Astrocyte (in vitro differentiated cells and primary cell): ENCODE results near the gene MORN1. TPM values are rescaled to one million over a fixed set of nuclear protein-coding genes. Genes with fewer than 3 reads are reported as not detected.

Experiments
- DNase-seq: peaks from one replicate; pipeline ENCODE4 v3.0.0-alpha.2; 2010; ENCODE audit warnings: low read depth
- FAIRE-seq: peaks from 2 replicates; lab custom pipeline; 2011; peaks lifted over from hg19 to GRCh38; lab: Jason Lieb, UNC
- H2AFZ ChIP-seq: 2 replicates; pipeline ENCODE4 v1.6.0; 2012; ENCODE audit warnings: low read depth, low read length, inconsistent platforms
- H3K27ac ChIP-seq: 2 replicates; pipeline ENCODE4 v1.5.1; 2011; ENCODE audit warnings: low read depth, low read length, inconsistent platforms
- H3K27me3 ChIP-seq: 2 replicates; pipeline ENCODE4 v1.6.0; 2011; ENCODE audit warnings: low read length, inconsistent platforms; ENCODE audit not compliant: insufficient read depth
- H3K36me3 ChIP-seq: 2 replicates; pipeline ENCODE4 v1.5.1; 2011; ENCODE audit warnings: low read length, inconsistent platforms; ENCODE audit not compliant: insufficient read depth
- H3K4me1 ChIP-seq: 2 replicates; pipeline ENCODE4 v1.5.1; 2011; ENCODE audit warnings: low read length, inconsistent platforms; ENCODE audit not compliant: insufficient read depth
- H3K4me2 ChIP-seq: 2 replicates; pipeline ENCODE4 v1.6.0; 2012; ENCODE audit warnings: low read length, inconsistent platforms
- H3K4me3 ChIP-seq: 2 replicates; pipeline ENCODE4 v1.5.1; 2011; ENCODE audit warnings: low read depth, mild to moderate bottlenecking, low read length, inconsistent platforms; ENCODE audit not compliant: insufficient read depth
- H3K79me2 ChIP-seq: 2 replicates; pipeline ENCODE4 v1.6.0; 2012; ENCODE audit warnings: mild to moderate bottlenecking, low read length, inconsistent platforms; ENCODE audit not compliant: insufficient read depth
- H3K9ac ChIP-seq: 2 replicates; pipeline ENCODE4 v1.6.0; 2012; ENCODE audit warnings: mild to moderate bottlenecking, low read length, inconsistent platforms
- H3K9me3 ChIP-seq: 2 replicates; pipeline ENCODE4 v1.5.1; 2012; ENCODE audit warnings: low read depth, mild to moderate bottlenecking, low read length, inconsistent platforms; ENCODE audit not compliant: insufficient read depth
- H4K20me1 ChIP-seq: 2 replicates; pipeline ENCODE4 v1.6.0; 2012; ENCODE audit warnings: low read length, inconsistent platforms; ENCODE audit not compliant: insufficient read depth
- H3K27ac Mint-ChIP-seq: one replicate; pipeline ENCODE4 v1.8.0; 2021; ENCODE audit warnings: mild to moderate bottlenecking, mixed read lengths; ENCODE audit not compliant: unreplicated experiment
- H3K27me3 Mint-ChIP-seq: one replicate; pipeline ENCODE4 v1.8.0; 2021; ENCODE audit warnings: low read depth, mixed read lengths; ENCODE audit not compliant: unreplicated experiment
- H3K36me3 Mint-ChIP-seq: one replicate; pipeline ENCODE4 v1.8.0; 2021; ENCODE audit warnings: low read depth, mixed read lengths; ENCODE audit not compliant: unreplicated experiment
- H3K4me1 Mint-ChIP-seq: one replicate; pipeline ENCODE4 v1.8.0; 2021; ENCODE audit warnings: low read depth, mixed read lengths; ENCODE audit not compliant: unreplicated experiment
- H3K4me3 Mint-ChIP-seq: one replicate; pipeline ENCODE4 v1.8.0; 2021; ENCODE audit warnings: mild to moderate bottlenecking, moderate library complexity, mixed read lengths; ENCODE audit not compliant: unreplicated experiment
- H3K9me3 Mint-ChIP-seq: one replicate; pipeline ENCODE4 v1.8.0; 2021; ENCODE audit warnings: mild to moderate bottlenecking, mixed read lengths; ENCODE audit not compliant: unreplicated experiment
- EZH2 ChIP-seq: IDR thresholded peaks from 2 replicates; pipeline ENCODE4 v1.6.1; 2012; ENCODE audit warnings: mild to moderate bottlenecking, low read length, inconsistent platforms; ENCODE audit not compliant: insufficient read depth
- total RNA-seq: library from RNA; stranded (reverse); gene quantifications from 2 replicates; pipeline ENCODE4 v1.2.1, GENCODE V29; 2021
- TF ChIP-seq, protein P1 (sequence below): IDR thresholded peaks from 2 replicates; pipeline ENCODE4 v1.5.1; 2011; ENCODE audit warnings: low read depth, mild to moderate bottlenecking, inconsistent platforms, low read length, moderate library complexity; ENCODE audit not compliant: insufficient read depth

Gene MORN1
- total RNA-seq, 1 donor from 2014 or later: 9.2 TPM

DNA sequence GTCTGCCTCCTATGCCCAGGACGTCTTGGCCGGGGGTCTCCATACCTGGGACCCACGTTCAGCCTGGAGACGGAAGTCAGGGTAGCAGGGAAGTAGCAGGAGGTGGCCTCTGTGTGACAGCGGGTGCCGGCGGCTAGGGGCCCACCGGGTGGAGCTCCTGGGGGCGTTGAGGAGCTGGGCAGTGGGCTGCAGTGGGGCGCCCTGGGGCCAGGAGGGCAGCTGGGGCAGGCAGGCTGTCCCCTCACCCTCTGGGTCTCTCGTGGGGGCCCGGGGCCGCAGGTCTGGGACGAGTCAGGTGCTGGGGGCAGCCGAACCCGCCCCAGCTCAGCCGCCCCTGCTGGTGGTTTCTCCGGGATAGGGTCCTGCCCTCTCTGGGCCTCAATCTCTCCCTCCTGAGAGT lies 35.7 kb upstream of the MORN1 start:
- Mint-ChIP-seq H3K27me3 (peaks cover 26% of the 10 kb centered on the region), H3K36me3 (no peaks in the 10 kb centered on the region), H3K27ac (no peak overlapping the region), H3K4me3 (no peak overlapping the region), H3K4me1 (no peaks in the 10 kb centered on the region), H3K9me3 (peaks cover 7% of the 10 kb centered on the region)
- peaks cover 2% of the 10 kb centered on the region for H3K27me3 ChIP-seq
- no peak for FAIRE-seq
- no peak for TF ChIP-seq EZH2
- TF ChIP-seq, protein P1, sequence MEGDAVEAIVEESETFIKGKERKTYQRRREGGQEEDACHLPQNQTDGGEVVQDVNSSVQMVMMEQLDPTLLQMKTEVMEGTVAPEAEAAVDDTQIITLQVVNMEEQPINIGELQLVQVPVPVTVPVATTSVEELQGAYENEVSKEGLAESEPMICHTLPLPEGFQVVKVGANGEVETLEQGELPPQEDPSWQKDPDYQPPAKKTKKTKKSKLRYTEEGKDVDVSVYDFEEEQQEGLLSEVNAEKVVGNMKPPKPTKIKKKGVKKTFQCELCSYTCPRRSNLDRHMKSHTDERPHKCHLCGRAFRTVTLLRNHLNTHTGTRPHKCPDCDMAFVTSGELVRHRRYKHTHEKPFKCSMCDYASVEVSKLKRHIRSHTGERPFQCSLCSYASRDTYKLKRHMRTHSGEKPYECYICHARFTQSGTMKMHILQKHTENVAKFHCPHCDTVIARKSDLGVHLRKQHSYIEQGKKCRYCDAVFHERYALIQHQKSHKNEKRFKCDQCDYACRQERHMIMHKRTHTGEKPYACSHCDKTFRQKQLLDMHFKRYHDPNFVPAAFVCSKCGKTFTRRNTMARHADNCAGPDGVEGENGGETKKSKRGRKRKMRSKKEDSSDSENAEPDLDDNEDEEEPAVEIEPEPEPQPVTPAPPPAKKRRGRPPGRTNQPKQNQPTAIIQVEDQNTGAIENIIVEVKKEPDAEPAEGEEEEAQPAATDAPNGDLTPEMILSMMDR: no peak
- no peaks in the 10 kb centered on the region for H3K4me1 ChIP-seq
- H3K36me3 ChIP-seq: no peaks in the 10 kb centered on the region
- no peak overlapping the region for H3K9ac ChIP-seq
- H3K4me2 ChIP-seq: no peak overlapping the region
- H3K9me3 ChIP-seq: no peaks in the 10 kb centered on the region
- no peak overlapping the region for H3K27ac ChIP-seq
- H2AFZ ChIP-seq: no peak overlapping the region
- no peaks in the 10 kb centered on the region for H4K20me1 ChIP-seq
- no peak for DNase-seq
- no peaks in the 10 kb centered on the region for H3K79me2 ChIP-seq
- H3K4me3 ChIP-seq: no peak overlapping the region

DNA sequence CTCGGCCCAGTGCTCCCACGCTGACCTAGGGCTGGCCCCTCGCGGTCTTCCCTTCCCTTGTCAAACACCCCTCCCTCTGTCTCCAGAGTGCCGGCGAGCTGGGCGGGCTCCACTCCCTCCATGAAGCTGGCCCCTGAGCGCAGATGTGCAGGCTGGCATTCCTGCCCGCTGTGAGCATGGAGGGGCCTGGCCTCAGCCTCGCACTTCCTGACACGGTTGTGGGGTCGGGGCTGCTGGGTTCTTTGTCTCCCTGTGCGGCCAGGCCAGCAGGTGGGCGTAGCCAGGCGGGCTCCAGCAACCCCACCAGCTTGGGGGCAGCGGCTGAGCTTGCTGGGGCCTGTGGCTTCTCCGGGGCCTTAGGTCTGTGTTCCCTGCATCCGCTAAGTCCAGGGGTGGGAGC lies 35.2 kb upstream of the MORN1 start:
- TF ChIP-seq EZH2: no peak
- TF ChIP-seq, protein P1: no peak
- FAIRE-seq (no peak), DNase-seq (no peak)
- no peaks in the 10 kb centered on the region for H3K36me3 ChIP-seq
- Mint-ChIP-seq H3K27me3 (peaks cover 27% of the 10 kb centered on the region), H3K9me3 (peaks cover 7% of the 10 kb centered on the region), H3K4me3 (no peak overlapping the region), H3K36me3 (no peaks in the 10 kb centered on the region), H3K27ac (no peak overlapping the region), H3K4me1 (no peaks in the 10 kb centered on the region)
- no peaks in the 10 kb centered on the region for H3K79me2 ChIP-seq
- no peak overlapping the region for H3K4me3 ChIP-seq
- H3K4me1 ChIP-seq: no peaks in the 10 kb centered on the region
- no peaks in the 10 kb centered on the region for H4K20me1 ChIP-seq
- H3K27me3 ChIP-seq: peaks cover 2% of the 10 kb centered on the region
- no peak overlapping the region for H3K27ac ChIP-seq
- H3K9me3 ChIP-seq: no peaks in the 10 kb centered on the region
- no peak overlapping the region for H2AFZ ChIP-seq
- H3K9ac ChIP-seq: no peak overlapping the region
- H3K4me2 ChIP-seq: no peak overlapping the region

DNA sequence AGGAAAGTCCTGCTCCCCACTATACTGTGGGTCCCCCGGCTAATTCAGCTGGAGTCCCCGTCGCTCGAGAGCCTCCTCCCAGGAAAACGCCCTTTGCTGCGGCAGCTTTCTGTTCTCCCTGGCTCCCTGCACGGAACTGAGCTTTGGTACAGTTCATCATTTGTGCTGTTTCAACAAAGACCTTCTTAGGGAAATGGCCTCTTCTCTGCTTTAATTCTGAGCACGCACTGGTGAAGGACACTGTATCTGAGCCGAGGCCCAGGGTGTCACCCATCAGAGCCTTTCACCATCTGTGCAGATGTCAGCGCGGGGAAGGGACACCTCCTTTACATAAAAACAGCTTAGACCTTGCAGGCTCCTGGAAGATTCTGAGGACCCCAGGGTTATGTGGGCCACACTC lies 34.5 kb upstream of the MORN1 start:
- Histone ChIP-seq H3K27me3 (peaks cover 2% of the 10 kb centered on the region), H4K20me1 (no peaks in the 10 kb centered on the region), H3K79me2 (no peaks in the 10 kb centered on the region), H3K4me3 (no peak overlapping the region), H3K27ac (no peak overlapping the region), H3K36me3 (no peaks in the 10 kb centered on the region), H3K4me2 (no peak overlapping the region), H3K4me1 (no peaks in the 10 kb centered on the region), H3K9me3 (no peaks in the 10 kb centered on the region), H2AFZ (no peak overlapping the region), H3K9ac (no peak overlapping the region)
- no peak overlapping the region for H3K27ac Mint-ChIP-seq
- DNase-seq (no peak), FAIRE-seq (no peak)
- H3K27me3 Mint-ChIP-seq: peaks cover 27% of the 10 kb centered on the region
- H3K4me1 Mint-ChIP-seq: no peaks in the 10 kb centered on the region
- H3K9me3 Mint-ChIP-seq: peaks cover 7% of the 10 kb centered on the region
- H3K36me3 Mint-ChIP-seq: no peaks in the 10 kb centered on the region
- TF ChIP-seq EZH2: no peak
- TF ChIP-seq, protein P1: no peak
- no peak overlapping the region for H3K4me3 Mint-ChIP-seq
